ENCODE data around the gene SLC6A9. TPM values are rescaled to one million over a fixed set of nuclear protein-coding genes. Genes with fewer than 3 reads are reported as not detected.
A peak's percentile ranks its signal among the peaks of the same experiment; 100 is the strongest.

The SLC6A9 gene
- total RNA-seq, 2 experiments from 2014 or later, result 12.5 to 13.4 TPM

- peak overlapping the region; percentile 72 for H3K27ac Mint-ChIP-seq
- POLR2A ChIA-PET, result interaction anchor here (0.7 kb wide), 1 partner anchor 276 kb away, joined by 3 read pairs; no protein-coding TSS in a partner anchor
Measured at GRCh38 chr1:44047131-44047530, 15.9 kb upstream of the SLC6A9 start.

GRCh38 chr1:44045064-44045463 is 13.8 kb upstream of the SLC6A9 start:
- Mint-ChIP-seq H3K9me3 (ENCODE audit: low read depth) (no peaks in the 10 kb centered on the region), H3K4me3 (no peak overlapping the region), H3K36me3 (ENCODE audit: low read depth) (no peaks in the 10 kb centered on the region), H3K4me1 (peaks cover 21% of the 10 kb centered on the region), H3K27me3 (peaks cover 7% of the 10 kb centered on the region), H3K27ac (no peak overlapping the region)
- intact Hi-C loops (cut with DNase I, micrococcal nuclease), result loop anchor here in 1 of 2 experiments (5.0 kb wide), 2 partner anchors 98 to 113 kb away; partner anchors contain the start of genes ARTN and IPO13
- CTCF ChIA-PET, result interaction anchor here (1.7 to 6.2 kb wide), 2 partner anchors 9 to 39 kb away, joined by 5 to 40 read pairs; no protein-coding TSS in a partner anchor
- ATAC-seq (no peak), DNase-seq (no peak)
- POLR2A ChIA-PET, result no interaction called here

More at GRCh38 chr1:44047131-44047530, 15.9 kb upstream of the SLC6A9 start:
- DNase-seq, result no peak
- peaks cover 12% of the 10 kb centered on the region for H3K27me3 Mint-ChIP-seq
- no peaks in the 10 kb centered on the region for H3K9me3 Mint-ChIP-seq (ENCODE audit: low read depth)
- H3K4me1 Mint-ChIP-seq, result peaks cover 21% of the 10 kb centered on the region
- intact Hi-C loops (cut with DNase I, micrococcal nuclease), result loop anchor here (1.0 to 5.0 kb wide), 5 partner anchors 42 to 518 kb away; partner anchors contain the start of genes ARTN (in 1 of the 2) and IPO13 (in 1 of the 2)
- H3K4me3 Mint-ChIP-seq, result no peak overlapping the region
- CTCF ChIA-PET, result interaction anchor here (0.6 to 6.2 kb wide), 15 partner anchors 10 to 1252 kb away, joined by 3 to 61 read pairs (median 3); partner anchors contain the start of gene SLC6A9
- no peaks in the 10 kb centered on the region for H3K36me3 Mint-ChIP-seq (ENCODE audit: low read depth)
- no peak for ATAC-seq

GRCh38 chr1:44044071-44044801 is 13.0 kb upstream of the SLC6A9 start:
- no peaks in the 10 kb centered on the region for H3K9me3 Mint-ChIP-seq (ENCODE audit: low read depth)
- ChIA-PET POLR2A (interaction anchor here (0.6 kb wide), 1 partner anchor 75 kb away, joined by 3 read pairs; the partner anchor contains the start of gene DPH2), CTCF (interaction anchor here (0.6 to 6.2 kb wide), 2 partner anchors 38 to 180 kb away, joined by 3 to 40 read pairs; no protein-coding TSS in a partner anchor)
- H3K4me1 Mint-ChIP-seq, result peaks cover 21% of the 10 kb centered on the region
- no peak overlapping the region for H3K4me3 Mint-ChIP-seq
- H3K36me3 Mint-ChIP-seq (ENCODE audit: low read depth), result no peaks in the 10 kb centered on the region
- DNase-seq (no peak), ATAC-seq (no peak)
- H3K27ac Mint-ChIP-seq, result no peak overlapping the region
- intact Hi-C loops (cut with DNase I, micrococcal nuclease), result no loop called here
- H3K27me3 Mint-ChIP-seq, result peaks cover 7% of the 10 kb centered on the region

DNA sequence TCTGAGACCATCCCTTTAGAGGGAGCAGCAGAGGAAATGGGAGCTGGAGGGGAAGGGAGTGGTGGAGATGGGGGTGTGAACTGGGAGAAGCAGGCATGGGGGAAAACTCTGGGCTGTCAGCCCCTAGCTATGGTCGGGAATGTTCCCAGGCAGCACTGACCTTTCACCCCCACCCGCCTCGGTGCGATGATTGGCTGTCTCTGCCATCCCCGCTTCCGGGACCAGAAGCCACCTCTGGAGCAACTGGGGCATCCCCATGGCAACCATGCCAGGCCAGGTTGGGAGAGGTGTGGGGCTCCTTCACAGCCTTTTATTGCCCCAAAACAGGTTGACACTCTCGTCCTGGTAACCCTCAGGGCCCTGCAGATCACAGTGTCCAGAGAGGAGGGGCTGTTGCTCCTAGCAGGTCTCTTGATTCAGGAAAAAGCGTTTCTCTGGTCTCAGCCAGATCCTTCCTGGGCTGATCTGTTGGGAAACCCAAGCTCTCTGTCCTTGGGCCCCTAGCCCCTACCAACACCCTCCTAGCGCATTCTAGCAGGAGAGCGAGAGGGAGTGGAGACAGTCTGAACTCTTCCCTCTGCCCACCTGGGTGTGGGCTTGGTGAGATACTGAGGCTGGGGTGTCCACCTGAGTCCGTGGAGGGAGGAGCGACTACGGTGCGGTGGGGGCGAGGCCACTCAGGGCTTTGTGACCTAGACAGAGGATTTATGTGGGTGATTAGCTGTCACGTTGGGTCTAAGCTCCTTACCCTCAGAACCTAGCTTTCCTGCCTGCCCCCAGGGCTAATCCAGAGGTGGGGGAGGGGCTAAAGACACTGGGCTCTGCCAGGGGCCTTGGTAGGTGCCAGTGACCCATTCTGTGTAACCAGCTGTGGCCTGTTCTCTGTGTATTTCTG is 12.2 kb upstream of the SLC6A9 start:
- intact Hi-C loops (cut with DNase I, micrococcal nuclease), result no loop called here
- peaks cover 7% of the 10 kb centered on the region for H3K27me3 Mint-ChIP-seq
- no peaks in the 10 kb centered on the region for H3K36me3 Mint-ChIP-seq (ENCODE audit: low read depth)
- H3K9me3 Mint-ChIP-seq (ENCODE audit: low read depth), result no peaks in the 10 kb centered on the region
- DNase-seq, result no peak
- POLR2A ChIA-PET, result interaction anchor here (0.6 to 0.7 kb wide), 2 partner anchors 13 to 74 kb away, joined by 3 read pairs; partner anchors contain the start of gene DPH2
- H3K27ac Mint-ChIP-seq, result no peak overlapping the region
- CTCF ChIA-PET, result interaction anchor here (0.6 to 6.2 kb wide), 2 partner anchors 38 to 181 kb away, joined by 3 to 40 read pairs; no protein-coding TSS in a partner anchor
- H3K4me3 Mint-ChIP-seq, result no peak overlapping the region
- ATAC-seq, result no peak
- H3K4me1 Mint-ChIP-seq, result peaks cover 14% of the 10 kb centered on the region

GRCh38 chr1:44040846-44041245 is 9.6 kb upstream of the SLC6A9 start:
- Mint-ChIP-seq H3K27me3 (peaks cover 7% of the 10 kb centered on the region), H3K4me3 (no peak overlapping the region), H3K4me1 (peaks cover 2% of the 10 kb centered on the region), H3K36me3 (ENCODE audit: low read depth) (no peaks in the 10 kb centered on the region), H3K27ac (no peak overlapping the region), H3K9me3 (ENCODE audit: low read depth) (no peaks in the 10 kb centered on the region)
- POLR2A ChIA-PET, result interaction anchor here (0.7 kb wide), 1 partner anchor 369 kb away, joined by 3 read pairs; no protein-coding TSS in a partner anchor
- CTCF ChIA-PET, result interaction anchor here (1.2 to 6.2 kb wide), 2 partner anchors 35 to 278 kb away, joined by 3 to 40 read pairs; no protein-coding TSS in a partner anchor
- ATAC-seq (no peak), DNase-seq (no peak)
- intact Hi-C loops (cut with DNase I, micrococcal nuclease), result no loop called here

GRCh38 chr1:44040418-44040817 is 9.2 kb upstream of the SLC6A9 start:
- CTCF ChIA-PET, result interaction anchor here (6.2 kb wide), 1 partner anchor 35 kb away, joined by 40 read pairs; no protein-coding TSS in a partner anchor
- Mint-ChIP-seq H3K4me3 (no peak overlapping the region), H3K27me3 (peaks cover 6% of the 10 kb centered on the region)

GRCh38 chr1:44038876-44039657 is 7.8 kb upstream of the SLC6A9 start:
- H3K4me1 Mint-ChIP-seq, result peaks cover 2% of the 10 kb centered on the region
- DNase-seq (no peak), ATAC-seq (no peak)
- POLR2A ChIA-PET, result no interaction called here
- no peaks in the 10 kb centered on the region for H3K36me3 Mint-ChIP-seq (ENCODE audit: low read depth)
- intact Hi-C loops (cut with DNase I, micrococcal nuclease), result loop anchor here (10.0 kb wide), 2 partner anchors 274 to 674 kb away; partner anchors contain the start of gene ELOVL1 (in 1 of the 2)
- H3K27me3 Mint-ChIP-seq, result peaks cover 2% of the 10 kb centered on the region
- no peak overlapping the region for H3K4me3 Mint-ChIP-seq
- H3K27ac Mint-ChIP-seq, result no peak overlapping the region
- CTCF ChIA-PET, result interaction anchor here (0.6 to 6.2 kb wide), 3 partner anchors 9 to 163 kb away, joined by 4 to 40 read pairs (median 11); no protein-coding TSS in a partner anchor
- H3K9me3 Mint-ChIP-seq (ENCODE audit: low read depth), result no peaks in the 10 kb centered on the region

More at GRCh38 chr1:44040418-44040817, 9.2 kb upstream of the SLC6A9 start:
- Mint-ChIP-seq H3K4me1 (peaks cover 2% of the 10 kb centered on the region), H3K9me3 (ENCODE audit: low read depth) (no peaks in the 10 kb centered on the region), H3K36me3 (ENCODE audit: low read depth) (no peaks in the 10 kb centered on the region), H3K27ac (no peak overlapping the region)
- intact Hi-C loops (cut with DNase I, micrococcal nuclease), result no loop called here
- POLR2A ChIA-PET, result interaction anchor here (0.6 kb wide), 1 partner anchor 138 kb away, joined by 5 read pairs; no protein-coding TSS in a partner anchor
- DNase-seq (no peak), ATAC-seq (no peak)

- ChIA-PET POLR2A (interaction anchor here (0.6 kb wide), 1 partner anchor 9 kb away, joined by 3 read pairs; no protein-coding TSS in a partner anchor), CTCF (interaction anchor here (0.7 to 5.5 kb wide), 17 partner anchors 8 to 274 kb away, joined by 3 to 66 read pairs (median 5); partner anchors contain the start of gene ATP6V0B)
- Mint-ChIP-seq H3K9me3 (ENCODE audit: low read depth) (no peaks in the 10 kb centered on the region), H3K27ac (no peak overlapping the region), H3K36me3 (ENCODE audit: low read depth) (no peaks in the 10 kb centered on the region), H3K4me3 (no peak overlapping the region), H3K4me1 (peaks cover 5% of the 10 kb centered on the region), H3K27me3 (no peaks in the 10 kb centered on the region)
- DNase-seq (no peak), ATAC-seq (peak; percentile 21)
- intact Hi-C loops (cut with DNase I, micrococcal nuclease), result loop anchor here (2.0 to 10.0 kb wide), 4 partner anchors 272 to 672 kb away; partner anchors contain the start of gene ELOVL1 (in 1 of the 2)
Measured at GRCh38 chr1:44037154-44037553, 5.9 kb upstream of the SLC6A9 start.

GRCh38 chr1:44036409-44037139 is 5.3 kb upstream of the SLC6A9 start:
- peak; percentile 85 for DNase-seq
- Mint-ChIP-seq H3K4me3 (no peak overlapping the region), H3K36me3 (ENCODE audit: low read depth) (no peaks in the 10 kb centered on the region), H3K27ac (no peak overlapping the region), H3K4me1 (peaks cover 5% of the 10 kb centered on the region), H3K27me3 (no peaks in the 10 kb centered on the region), H3K9me3 (ENCODE audit: low read depth) (no peaks in the 10 kb centered on the region)
- peak; percentile 89 for ATAC-seq
- ChIA-PET CTCF (interaction anchor here (0.6 to 5.5 kb wide), 21 partner anchors 8 to 502 kb away, joined by 3 to 66 read pairs (median 4); partner anchors contain the start of gene ATP6V0B), POLR2A (interaction anchor here (0.5 kb wide), 1 partner anchor 125 kb away, joined by 6 read pairs; no protein-coding TSS in a partner anchor)
- intact Hi-C loops (cut with DNase I, micrococcal nuclease), result loop anchor here (1.0 to 10.0 kb wide), 5 partner anchors 31 to 672 kb away; partner anchors contain the start of gene ELOVL1 (in 1 of the 2)
